GM12878 (cell line): ENCODE results near the gene HSD17B2. TPM values are rescaled to one million over a fixed set of nuclear protein-coding genes. Genes with fewer than 3 reads are reported as not detected.

Source experiments
- CEBPZ ChIP-seq: fragments of 150-350 bp; IDR thresholded peaks from 2 replicates; pipeline ENCODE4 v1.6.1; 2016; ENCODE audit warnings: low read depth, low read length
- CTCF ChIP-seq, 3 experiments: IDR thresholded peaks in 2 of 3; conservative IDR thresholded peaks in 1 of 3; 2 replicates each; pipeline ENCODE4 v1.5.1; 2011; ENCODE audit warnings: low read depth in 3 of 3, low read length in 3 of 3, mild to moderate bottlenecking in 3 of 3, control low read depth in 2 of 3, moderate library complexity in 2 of 3, inconsistent platforms in 1 of 3, mixed read lengths in 1 of 3; ENCODE audit not compliant: control insufficient read depth in 2 of 3, insufficient read depth in 1 of 3; ENCODE audit errors: extremely low read depth in 1 of 3
- HSF1 ChIP-seq: fragments of 150-350 bp; IDR thresholded peaks from 2 replicates; pipeline ENCODE4 v1.6.1; 2014; ENCODE audit warnings: mild to moderate bottlenecking, low read depth, low read length
- IKZF2 ChIP-seq, 2 experiments: fragments of 450-650 bp; IDR thresholded peaks; 2 replicates each; pipeline ENCODE4 v1.6.1; 2017; ENCODE audit warnings: mild to moderate bottlenecking in 2 of 2, moderate library complexity in 2 of 2
- NRF1 ChIP-seq: conservative IDR thresholded peaks from 2 replicates; pipeline ENCODE4 v1.6.1; 2011; ENCODE audit warnings: mild to moderate bottlenecking, low read depth, low read length, improper control_type of control experiment
- PAX8 ChIP-seq: fragments of 450-650 bp; IDR thresholded peaks from 2 replicates; pipeline ENCODE4 v1.6.1; 2017; ENCODE audit warnings: mild to moderate bottlenecking, moderate library complexity
- RUNX3 ChIP-seq: IDR thresholded peaks from 2 replicates; pipeline ENCODE4 v1.6.1; 2012; ENCODE audit warnings: low read length, inconsistent platforms
- SP1 ChIP-seq: IDR thresholded peaks from one replicate; pipeline ENCODE4 v1.6.1; 2011; ENCODE audit warnings: low read depth, low read length
- SREBF1 ChIP-seq: IDR thresholded peaks from 2 replicates; pipeline ENCODE4 v1.6.1; 2012; ENCODE audit warnings: mild to moderate bottlenecking, low read length
- ZNF384 ChIP-seq: IDR thresholded peaks from 2 replicates; pipeline ENCODE4 v1.6.1; 2012; ENCODE audit warnings: low read depth, mild to moderate bottlenecking, low read length, improper control_type of control experiment, borderline replicate concordance
- polyA plus RNA-seq, 11 experiments: library from polyadenylated mRNA; depleted of rRNA in 4 of 11; unstranded in 6 of 11; stranded (reverse) in 5 of 11; fragments of >200 nt; fragmentation: Nextera tagmentation in 4 of 11; fragmentation: Illumina TruSeq in 1 of 11; extraction: Ambion mirVana in 4 of 11; extraction: Trizol in 1 of 11; gene quantifications; 1 replicate in 1 of 11; 2 replicates in 10 of 11; pipeline versions ENCODE4 v1.2.1 to v1.2.3, GENCODE V29; 2011 to 2016; ENCODE audit warnings: inconsistent platforms in 2 of 11, missing spikeins in 2 of 11, low read depth in 1 of 11
- total RNA-seq, 4 experiments: library from RNA; depleted of rRNA in 3 of 4; stranded (reverse); fragments of >200 nt in 3 of 4; fragmentation: Illumina TruSeq in 1 of 4; extraction: Trizol in 1 of 4; gene quantifications; 2 replicates each; pipeline versions ENCODE4 v1.2.1 to v1.2.3, GENCODE V29; 2013 to 2021

Gene HSD17B2
- total and polyA plus RNA-seq, 10 of the 15 experiments (the other 5 are each of a cell fraction or from before 2014, with no cell fraction given): not detected

- TF ChIP-seq RUNX3 (no peak), HSF1 (no peak), SREBF1 (no peak), SP1 (no peak), ZNF384 (no peak), IKZF2 (IDR thresholded peaks at IDR 0.05) (no peak), NRF1 (no peak), CEBPZ (no peak), CTCF (IDR thresholded peaks at IDR 0.05 in 2 of 3, conservative IDR thresholded peaks at IDR 0.05 in 1 of 3; ENCODE audit: control insufficient read depth in 2 of 3, extremely low read depth in 1 of 3, insufficient read depth in 1 of 3, low read depth in 3 of 3, low read length in 3 of 3) (peak; percentile 30 to 43 (median 41); a peak in 5 of 6 replicates), PAX8 (no peak)
Observed at GRCh38 chr16:82031116-82032084, 3.7 kb upstream of the HSD17B2 start (continued).
